Measurements from ENCODE around the gene GRAMD2B. TPM values are rescaled to one million over a fixed set of nuclear protein-coding genes. Genes with fewer than 3 reads are reported as not detected.
"Not testable (repeated sequence)": the region's sequence is repeated elsewhere in the genome, so short reads cannot be mapped to it uniquely, and the experiment has no call there.

The GRAMD2B gene
- total RNA-seq, 4 donors from 2014 or later: 38.0 to 165 (median 129) TPM

DNA sequence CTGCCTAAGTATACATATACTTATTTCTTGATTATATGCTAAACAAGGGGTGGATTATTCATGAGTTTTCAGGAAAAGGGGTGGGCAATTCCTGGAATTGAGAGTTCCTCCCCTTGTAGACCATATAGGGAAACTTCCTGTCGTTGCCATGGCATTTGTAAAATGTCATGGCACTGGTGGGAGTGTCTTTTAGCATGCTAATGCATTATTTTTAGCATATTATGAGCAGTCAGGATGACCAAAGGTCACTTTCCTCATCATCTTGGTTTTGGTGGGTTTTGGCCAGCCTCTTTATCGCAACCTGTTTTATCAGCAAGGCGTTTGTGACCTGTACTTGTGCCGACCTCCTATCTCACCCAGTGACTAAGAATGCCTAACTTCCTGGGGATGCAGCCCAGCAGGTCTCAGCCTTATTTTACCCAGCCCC lies 90.9 kb downstream of the GRAMD2B start:
- Histone ChIP-seq H3K27ac (peak overlapping the region in 2 of 4 donors; percentile 53 to 54), H3K36me3 (no peaks in the 10 kb centered on the region), H3K9me3 (no peaks in the 10 kb centered on the region), H3K4me1 (peaks cover 0 to 7% (median 3%) of the 10 kb centered on the region in 4 donors), H3K4me3 (no peak overlapping the region), H3K27me3 (no peaks in the 10 kb centered on the region)
- no peak for DNase-seq
- TF ChIP-seq, protein P1, sequence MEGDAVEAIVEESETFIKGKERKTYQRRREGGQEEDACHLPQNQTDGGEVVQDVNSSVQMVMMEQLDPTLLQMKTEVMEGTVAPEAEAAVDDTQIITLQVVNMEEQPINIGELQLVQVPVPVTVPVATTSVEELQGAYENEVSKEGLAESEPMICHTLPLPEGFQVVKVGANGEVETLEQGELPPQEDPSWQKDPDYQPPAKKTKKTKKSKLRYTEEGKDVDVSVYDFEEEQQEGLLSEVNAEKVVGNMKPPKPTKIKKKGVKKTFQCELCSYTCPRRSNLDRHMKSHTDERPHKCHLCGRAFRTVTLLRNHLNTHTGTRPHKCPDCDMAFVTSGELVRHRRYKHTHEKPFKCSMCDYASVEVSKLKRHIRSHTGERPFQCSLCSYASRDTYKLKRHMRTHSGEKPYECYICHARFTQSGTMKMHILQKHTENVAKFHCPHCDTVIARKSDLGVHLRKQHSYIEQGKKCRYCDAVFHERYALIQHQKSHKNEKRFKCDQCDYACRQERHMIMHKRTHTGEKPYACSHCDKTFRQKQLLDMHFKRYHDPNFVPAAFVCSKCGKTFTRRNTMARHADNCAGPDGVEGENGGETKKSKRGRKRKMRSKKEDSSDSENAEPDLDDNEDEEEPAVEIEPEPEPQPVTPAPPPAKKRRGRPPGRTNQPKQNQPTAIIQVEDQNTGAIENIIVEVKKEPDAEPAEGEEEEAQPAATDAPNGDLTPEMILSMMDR (IDR thresholded peaks at IDR 0.05): no peak
- TF ChIP-seq POLR2A (IDR thresholded peaks at IDR 0.05): no peak

DNA sequence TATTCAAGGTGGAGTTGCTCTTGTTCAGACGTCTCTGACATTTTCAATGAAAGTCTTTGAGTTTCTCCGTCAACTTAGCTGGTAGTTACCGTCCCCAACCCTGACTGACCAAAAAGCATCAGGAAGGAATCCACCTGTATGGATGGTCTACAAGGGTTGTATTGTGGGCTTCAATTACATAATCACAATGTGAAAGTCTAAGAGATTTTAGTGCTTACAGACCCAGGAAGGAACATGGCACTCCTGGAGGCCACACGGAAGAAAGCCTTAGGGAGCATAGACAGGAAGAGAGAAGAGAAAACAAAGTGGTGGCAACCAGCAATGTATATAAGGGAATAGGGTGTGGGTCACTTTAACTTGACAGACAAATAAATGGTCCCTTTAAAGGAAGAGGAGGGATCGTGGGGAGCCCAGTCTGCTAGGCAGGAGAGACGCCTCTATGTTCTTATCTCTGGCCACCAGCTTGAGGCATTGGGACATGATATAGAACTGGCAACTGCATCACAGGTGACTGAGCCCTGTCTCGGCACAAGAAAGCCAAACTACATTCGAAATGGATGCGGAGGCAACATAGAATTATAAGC lies 91.4 kb downstream of the GRAMD2B start:
- DNase-seq: no peak
- no peak for TF ChIP-seq POLR2A (IDR thresholded peaks at IDR 0.05)
- TF ChIP-seq, protein P1 (IDR thresholded peaks at IDR 0.05): no peak
- Histone ChIP-seq H3K36me3 (no peaks in the 10 kb centered on the region), H3K4me1 (peaks cover 0 to 7% (median under 1%) of the 10 kb centered on the region in 4 donors), H3K27ac (peak overlapping the region in 2 of 4 donors; percentile 53 to 54), H3K9me3 (no peaks in the 10 kb centered on the region), H3K4me3 (no peak overlapping the region), H3K27me3 (no peaks in the 10 kb centered on the region)

DNA sequence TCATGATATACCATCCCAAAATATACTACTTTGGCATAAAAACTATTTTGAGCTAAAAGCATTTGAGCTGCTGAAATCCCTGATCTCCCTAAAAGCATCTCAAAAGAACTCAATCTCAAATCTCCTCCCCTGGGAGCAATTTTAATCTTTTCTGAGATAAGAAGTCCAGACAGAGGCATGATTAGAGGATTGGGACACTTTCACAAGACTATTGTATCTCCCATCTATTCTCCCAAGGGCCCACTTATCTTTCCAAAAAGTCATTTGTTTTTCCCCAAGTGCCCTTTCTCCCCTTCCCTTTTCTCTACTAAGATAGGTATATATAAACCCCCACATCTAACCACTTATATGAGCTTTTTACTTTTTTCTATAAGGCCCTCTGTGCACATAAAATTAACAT lies 92.1 kb downstream of the GRAMD2B start:
- no peaks in the 10 kb centered on the region for H3K9me3 ChIP-seq
- peaks cover 0 to 11% (median 0%) of the 10 kb centered on the region in 4 donors for H3K4me1 ChIP-seq
- no peak for TF ChIP-seq POLR2A (IDR thresholded peaks at IDR 0.05)
- TF ChIP-seq, protein P1 (IDR thresholded peaks at IDR 0.05): no peak
- no peak for DNase-seq
- H3K4me3 ChIP-seq: no peak overlapping the region
- no peak overlapping the region for H3K27ac ChIP-seq
- H3K36me3 ChIP-seq: no peaks in the 10 kb centered on the region
- no peaks in the 10 kb centered on the region for H3K27me3 ChIP-seq

DNA sequence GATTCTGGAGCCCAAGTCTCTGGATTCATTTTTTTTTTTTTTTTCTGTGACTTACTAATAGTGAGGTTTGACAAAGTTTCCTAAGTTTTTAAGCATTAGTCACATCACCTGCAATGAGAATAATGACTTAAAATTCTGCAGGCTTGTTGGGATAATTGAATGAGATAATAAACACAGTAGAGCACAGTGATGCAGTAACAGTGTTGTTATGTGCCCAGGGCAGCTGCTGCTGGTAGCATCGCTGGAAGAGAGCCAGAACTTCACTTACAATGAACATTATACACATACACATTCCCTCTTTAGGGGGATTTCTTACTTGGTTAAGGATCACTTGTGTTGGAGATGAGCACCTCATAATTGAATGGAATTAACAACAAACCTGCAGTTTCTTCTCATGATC lies 92.9 kb downstream of the GRAMD2B start:
- Histone ChIP-seq H3K27ac (no peak overlapping the region), H3K9me3 (no peaks in the 10 kb centered on the region), H3K4me3 (no peak overlapping the region), H3K36me3 (no peaks in the 10 kb centered on the region), H3K27me3 (no peaks in the 10 kb centered on the region), H3K4me1 (peaks cover 0 to 12% (median 0%) of the 10 kb centered on the region in 4 donors)
- no peak for TF ChIP-seq POLR2A (IDR thresholded peaks at IDR 0.05)
- TF ChIP-seq, protein P1 (IDR thresholded peaks at IDR 0.05): no peak
- no peak for DNase-seq

DNA sequence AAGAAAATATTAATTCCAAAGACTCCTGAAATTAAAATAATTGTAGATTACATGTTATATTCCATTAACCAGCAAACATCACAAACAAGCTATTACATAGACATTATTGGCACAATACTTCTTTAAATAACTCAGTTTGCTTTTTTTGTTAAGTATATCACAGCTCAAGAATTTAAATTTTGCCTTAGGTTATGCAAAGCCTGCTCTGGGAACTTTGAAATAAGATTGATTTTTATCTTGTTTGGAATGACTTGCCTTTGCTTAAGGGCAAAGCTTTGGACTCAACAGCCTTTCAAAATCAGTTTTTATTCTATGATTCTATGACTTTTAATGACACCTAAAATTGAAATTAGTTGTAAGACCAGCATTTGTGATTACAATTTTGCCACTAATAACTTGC lies 93.6 kb downstream of the GRAMD2B start:
- DNase-seq: no peak
- H3K4me3 ChIP-seq: no peak overlapping the region
- no peaks in the 10 kb centered on the region for H3K36me3 ChIP-seq
- H3K9me3 ChIP-seq: no peaks in the 10 kb centered on the region
- peaks cover 0 to 12% (median 0%) of the 10 kb centered on the region in 4 donors for H3K4me1 ChIP-seq
- H3K27me3 ChIP-seq: no peaks in the 10 kb centered on the region
- H3K27ac ChIP-seq: no peak overlapping the region
- TF ChIP-seq POLR2A (IDR thresholded peaks at IDR 0.05): no peak
- TF ChIP-seq, protein P1 (IDR thresholded peaks at IDR 0.05): no peak

DNA sequence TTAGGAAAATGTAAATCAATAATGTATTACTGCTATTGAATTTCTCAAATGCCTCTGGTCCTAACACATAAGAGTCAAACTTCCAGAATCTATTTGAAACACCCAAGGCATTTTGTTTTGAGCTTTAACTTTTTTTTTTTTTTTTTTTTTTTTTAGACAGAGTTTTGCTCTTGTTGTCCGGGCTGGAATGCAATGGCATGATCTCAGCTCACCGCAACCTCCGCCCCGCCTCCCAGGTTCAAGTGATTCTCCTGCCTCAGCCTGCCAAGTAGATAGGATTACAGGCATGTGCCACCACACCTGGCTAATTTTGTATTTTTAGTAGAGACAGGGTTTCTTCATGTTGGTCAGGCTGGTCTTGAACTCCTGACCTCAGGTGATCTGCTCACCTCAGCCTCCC lies 96.0 kb downstream of the GRAMD2B start:
- H3K36me3 ChIP-seq, H3K9me3 ChIP-seq, H3K27me3 ChIP-seq, DNase-seq, H3K4me3 ChIP-seq: not testable (repeated sequence)
- H3K27ac ChIP-seq: peak overlapping the region in 3 of 4 donors; percentile 40 to 56 (median 51)
- peaks cover 0 to 12% (median 0%) of the 10 kb centered on the region in 4 donors for H3K4me1 ChIP-seq

Data from Peyer's patch (tissue), 4 donors.